K562 (cell line): ENCODE results near the gene MCM9.

ENCODE experiments used
- CHD4 ChIP-seq: fragments of 200-600 bp; sonication (generic); IDR thresholded peaks from 3 replicates; pipeline ENCODE4 v1.6.1; 2012; ENCODE audit warnings: low read depth, mild to moderate bottlenecking, mixed read lengths, low read length, inconsistent platforms; ENCODE audit not compliant: insufficient read depth, insufficient replicate concordance, poor library complexity, severe bottlenecking
- CTCF ChIP-seq, 3 experiments: IDR thresholded peaks in 2 of 3; conservative IDR thresholded peaks in 1 of 3; 2 replicates each; pipeline ENCODE4 v1.5.1; 2011 to 2012; ENCODE audit warnings: low read length in 3 of 3, mild to moderate bottlenecking in 3 of 3, control low read depth in 2 of 3, improper control_type of control experiment in 1 of 3, inconsistent platforms in 1 of 3, low read depth in 1 of 3, mixed read lengths in 1 of 3, moderate library complexity in 1 of 3; ENCODE audit not compliant: insufficient read depth in 2 of 3
- ELF2 ChIP-seq: fragments of 250-450 bp; sonication (Bioruptor Pico); IDR thresholded peaks from 2 replicates; pipeline ENCODE4 v1.5.0; 2021; ENCODE audit warnings: mild to moderate bottlenecking
- JUND ChIP-seq, 2 experiments: IDR thresholded peaks; 2 replicates in 1 of 2; 3 replicates in 1 of 2; pipeline ENCODE4 v1.6.1; 2011; ENCODE audit warnings: borderline replicate concordance in 2 of 2, low read depth in 2 of 2, low read length in 2 of 2, improper control_type of control experiment in 1 of 2, missing biosample characterization in 1 of 2, missing genetic modification characterization in 1 of 2, missing genetic modification reagents in 1 of 2
- MAZ ChIP-seq, 2 experiments: fragments of 450-650 bp in 1 of 2; sonication (generic) in 1 of 2; formaldehyde crosslinking; IDR thresholded peaks in 1 of 2; conservative IDR thresholded peaks in 1 of 2; 2 replicates each; pipeline versions ENCODE4 v1.4.0 to v1.5.0; 2020; ENCODE audit warnings: mild to moderate bottlenecking in 1 of 2, missing genetic modification reagents in 1 of 2
- MTA3 ChIP-seq: fragments of 450-650 bp; formaldehyde crosslinking; IDR thresholded peaks from 2 replicates; pipeline ENCODE4 v1.6.1; 2017; ENCODE audit warnings: mild to moderate bottlenecking, borderline replicate concordance
- POLR2AphosphoS5 ChIP-seq: IDR thresholded peaks from 2 replicates; pipeline ENCODE4 v1.6.1; 2011; ENCODE audit warnings: mild to moderate bottlenecking, low read depth, low read length, moderate library complexity; ENCODE audit not compliant: control insufficient read depth, insufficient read depth
- POU5F1 ChIP-seq: fragments of 150-350 bp; IDR thresholded peaks from 2 replicates; pipeline ENCODE4 v1.6.1; 2014; ENCODE audit warnings: borderline replicate concordance, low read length, low read depth, mild to moderate bottlenecking; ENCODE audit not compliant: partially characterized antibody
- SMARCC2 ChIP-seq: fragments of 450-650 bp; IDR thresholded peaks from 2 replicates; pipeline ENCODE4 v1.6.1; 2017; ENCODE audit warnings: antibody characterized with exemption, moderate library complexity, mild to moderate bottlenecking, low read depth
- ZFX ChIP-seq: sonication (generic); formaldehyde crosslinking; IDR thresholded peaks from 2 replicates; pipeline ENCODE4 v1.8.0; 2022; ENCODE audit warnings: mild to moderate bottlenecking, missing genetic modification reagents, moderate library complexity
- ZNF134 ChIP-seq: fragments of 250-450 bp; sonication (Bioruptor Pico); conservative IDR thresholded peaks from 2 replicates; pipeline ENCODE4 v1.4.0; 2020

GRCh38 chr6:118982575-118982911 lies 47.6 kb upstream of the MCM9 start:
- no peak for TF ChIP-seq ELF2 (CRISPR knock-in tag)
- no peak for TF ChIP-seq POLR2AphosphoS5
- no peak for TF ChIP-seq ZNF134 (CRISPR knock-in tag)
- no peak for TF ChIP-seq ZFX (CRISPR knock-in tag)
- TF ChIP-seq CTCF (IDR thresholded peaks at IDR 0.05 in 2 of 3, conservative IDR thresholded peaks at IDR 0.05 in 1 of 3; ENCODE audit: insufficient read depth in 2 of 3, low read depth in 1 of 3, low read length in 3 of 3), result no peak
- TF ChIP-seq POU5F1, result no peak
- no peak for TF ChIP-seq MTA3
- no peak for TF ChIP-seq SMARCC2
- TF ChIP-seq MAZ (CRISPR knock-in tag; conservative IDR thresholded peaks at IDR 0.05 in 1 of 2, IDR thresholded peaks at IDR 0.05 in 1 of 2), result no peak
- no peak for TF ChIP-seq CHD4
- TF ChIP-seq JUND (IDR thresholded peaks at IDR 0.05; ENCODE audit: borderline replicate concordance, low read depth, low read length), result no peak
- no peak for TF ChIP-seq JUND (tag; IDR thresholded peaks at IDR 0.05; ENCODE audit: borderline replicate concordance, low read depth, low read length)
